Hepatocyte (in vitro differentiated cells): ENCODE measurements around the gene MYRIP.

ENCODE experiments used
- CTCF ChIP-seq: fragments of 200-600 bp; sonication (generic); IDR thresholded peaks from 2 replicates; pipeline ENCODE4 v1.5.1; 2016; ENCODE audit warnings: antibody characterized with exemption, mild to moderate bottlenecking; ENCODE audit not compliant: poor library complexity
- EZH2 ChIP-seq: fragments of 200-600 bp; sonication (generic); IDR thresholded peaks from 2 replicates; pipeline ENCODE4 v1.6.1; 2016; ENCODE audit warnings: antibody characterized with exemption, mild to moderate bottlenecking, borderline replicate concordance
- EZH2phosphoT487 ChIP-seq: fragments of 200-600 bp; sonication (generic); IDR thresholded peaks from one replicate; pipeline ENCODE4 v1.6.1; 2018; ENCODE audit warnings: antibody characterized with exemption, mild to moderate bottlenecking, low read depth, moderate library complexity; ENCODE audit not compliant: unreplicated experiment, severe bottlenecking

GRCh38 chr3:40054568-40055222, 245.3 kb downstream of the MYRIP start:
- TF ChIP-seq CTCF (no peak), EZH2 (no peak), EZH2phosphoT487 (no peak)
